Esophagus squamous epithelium (tissue), 4 donors: ENCODE measurements around the gene NLGN1.

Experiments
- POLR2A ChIP-seq, 4 donors: fragments of 450-650 bp; IDR thresholded peaks; one replicate each; pipeline ENCODE4 v1.6.1; 2017; ENCODE audit warnings: antibody characterized with exemption in 4 of 4, mild to moderate bottlenecking in 4 of 4, moderate library complexity in 3 of 4
- TF ChIP-seq, protein P1 (sequence below), 6 experiments: fragments of 450-650 bp in 4 of 6; fragments of 200-600 bp in 2 of 6; sonication (generic) in 2 of 6; IDR thresholded peaks; one replicate each; pipeline ENCODE4 v1.5.1; 2016 to 2019; ENCODE audit warnings: antibody characterized with exemption in 6 of 6, mild to moderate bottlenecking in 4 of 6, moderate library complexity in 4 of 6

DNA sequence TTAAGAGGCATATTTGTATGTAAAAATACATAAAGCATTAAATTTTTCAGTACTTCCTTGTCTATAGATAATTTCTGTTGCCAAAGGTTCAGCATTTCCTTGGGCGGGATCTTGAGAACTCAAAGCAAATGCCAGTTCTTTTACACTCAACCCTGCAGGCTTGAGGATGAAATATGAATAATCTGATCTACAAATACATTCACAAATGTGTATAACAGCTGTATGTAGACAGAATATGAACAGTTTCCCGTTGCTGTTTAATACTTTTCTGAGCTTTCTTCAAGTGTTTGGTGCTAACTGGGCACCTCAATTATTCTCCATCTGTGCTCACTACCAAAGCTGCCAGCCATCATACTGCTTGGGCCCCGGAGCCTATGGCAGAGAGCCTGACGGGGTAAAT is 661.3 kb downstream of the NLGN1 start:
- no peak for TF ChIP-seq POLR2A (IDR thresholded peaks at IDR 0.05)
- TF ChIP-seq, protein P1, sequence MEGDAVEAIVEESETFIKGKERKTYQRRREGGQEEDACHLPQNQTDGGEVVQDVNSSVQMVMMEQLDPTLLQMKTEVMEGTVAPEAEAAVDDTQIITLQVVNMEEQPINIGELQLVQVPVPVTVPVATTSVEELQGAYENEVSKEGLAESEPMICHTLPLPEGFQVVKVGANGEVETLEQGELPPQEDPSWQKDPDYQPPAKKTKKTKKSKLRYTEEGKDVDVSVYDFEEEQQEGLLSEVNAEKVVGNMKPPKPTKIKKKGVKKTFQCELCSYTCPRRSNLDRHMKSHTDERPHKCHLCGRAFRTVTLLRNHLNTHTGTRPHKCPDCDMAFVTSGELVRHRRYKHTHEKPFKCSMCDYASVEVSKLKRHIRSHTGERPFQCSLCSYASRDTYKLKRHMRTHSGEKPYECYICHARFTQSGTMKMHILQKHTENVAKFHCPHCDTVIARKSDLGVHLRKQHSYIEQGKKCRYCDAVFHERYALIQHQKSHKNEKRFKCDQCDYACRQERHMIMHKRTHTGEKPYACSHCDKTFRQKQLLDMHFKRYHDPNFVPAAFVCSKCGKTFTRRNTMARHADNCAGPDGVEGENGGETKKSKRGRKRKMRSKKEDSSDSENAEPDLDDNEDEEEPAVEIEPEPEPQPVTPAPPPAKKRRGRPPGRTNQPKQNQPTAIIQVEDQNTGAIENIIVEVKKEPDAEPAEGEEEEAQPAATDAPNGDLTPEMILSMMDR (IDR thresholded peaks at IDR 0.05): no peak
